Islet of Langerhans (tissue), 1 donor: ENCODE results near the gene USP12.
"Not testable (repeated sequence)": the region's sequence is repeated elsewhere in the genome, so short reads cannot be mapped to it uniquely, and the experiment has no call there.

Source experiments
- FAIRE-seq: peaks from one replicate; lab custom pipeline; 2011; peaks lifted over from hg19 to GRCh38; lab: Jason Lieb, UNC

The USP12 gene

GRCh38 chr13:27171244-27171826 is at the start of gene USP12:
Gene USP12, minus strand, starts transcription at chr13:27171811. Its CDS starts 172 bp downstream, at chr13:27171639.
- FAIRE-seq, result no peak

GRCh38 chr13:27219611-27220010 is 48.0 kb upstream of the USP12 start:
- FAIRE-seq, result no peak

- FAIRE-seq, result not testable (repeated sequence)
Observed at GRCh38 chr13:27218861-27219260, 47.2 kb upstream of the USP12 start.

- FAIRE-seq, result not testable (repeated sequence)
Observed at GRCh38 chr13:27217791-27218190, 46.2 kb upstream of the USP12 start.

- FAIRE-seq, result not testable (repeated sequence)
Observed at GRCh38 chr13:27213386-27213785, 41.8 kb upstream of the USP12 start.

GRCh38 chr13:27211771-27212364 is 40.3 kb upstream of the USP12 start:
- no peak for FAIRE-seq

- FAIRE-seq, result no peak
Observed at GRCh38 chr13:27211271-27211670, 39.7 kb upstream of the USP12 start.

GRCh38 chr13:27208514-27208913 is 36.9 kb upstream of the USP12 start:
- FAIRE-seq, result no peak

- no peak for FAIRE-seq
Observed at GRCh38 chr13:27203854-27204253, 32.2 kb upstream of the USP12 start.

GRCh38 chr13:27203186-27203585 is 31.6 kb upstream of the USP12 start:
- FAIRE-seq, result no peak

GRCh38 chr13:27201661-27202060 is 30.1 kb upstream of the USP12 start:
- no peak for FAIRE-seq

- FAIRE-seq, result no peak
Observed at GRCh38 chr13:27200413-27201070, 28.9 kb upstream of the USP12 start.

- no peak for FAIRE-seq
Observed at GRCh38 chr13:27199696-27200095, 28.1 kb upstream of the USP12 start.

- FAIRE-seq, result no peak
Observed at GRCh38 chr13:27199211-27199610, 27.6 kb upstream of the USP12 start.

GRCh38 chr13:27194895-27195764 is 23.5 kb upstream of the USP12 start:
- no peak for FAIRE-seq

- FAIRE-seq, result no peak
Observed at GRCh38 chr13:27194209-27194608, 22.6 kb upstream of the USP12 start.

GRCh38 chr13:27193496-27193895 is 21.9 kb upstream of the USP12 start:
- no peak for FAIRE-seq

- FAIRE-seq, result no peak
Observed at GRCh38 chr13:27192973-27193372, 21.4 kb upstream of the USP12 start.

- not testable (repeated sequence) for FAIRE-seq
Observed at GRCh38 chr13:27192367-27192766, 20.8 kb upstream of the USP12 start.

- FAIRE-seq, result no peak
Observed at GRCh38 chr13:27189192-27189591, 17.6 kb upstream of the USP12 start.

- FAIRE-seq, result no peak
Observed at GRCh38 chr13:27188239-27188638, 16.6 kb upstream of the USP12 start.

- FAIRE-seq, result no peak
Observed at GRCh38 chr13:27186295-27186694, 14.7 kb upstream of the USP12 start.
